ENCODE results near the gene SPTBN4. TPM values are rescaled to one million over a fixed set of nuclear protein-coding genes. Genes with fewer than 3 reads are reported as not detected.
A peak's percentile ranks its signal among the peaks of the same experiment; 100 is the strongest.
"Not testable (repeated sequence)": the region's sequence is repeated elsewhere in the genome, so short reads cannot be mapped to it uniquely, and the experiment has no call there.

The SPTBN4 gene
- total RNA-seq, 1 experiment from 2014 or later: 6.3 TPM

DNA sequence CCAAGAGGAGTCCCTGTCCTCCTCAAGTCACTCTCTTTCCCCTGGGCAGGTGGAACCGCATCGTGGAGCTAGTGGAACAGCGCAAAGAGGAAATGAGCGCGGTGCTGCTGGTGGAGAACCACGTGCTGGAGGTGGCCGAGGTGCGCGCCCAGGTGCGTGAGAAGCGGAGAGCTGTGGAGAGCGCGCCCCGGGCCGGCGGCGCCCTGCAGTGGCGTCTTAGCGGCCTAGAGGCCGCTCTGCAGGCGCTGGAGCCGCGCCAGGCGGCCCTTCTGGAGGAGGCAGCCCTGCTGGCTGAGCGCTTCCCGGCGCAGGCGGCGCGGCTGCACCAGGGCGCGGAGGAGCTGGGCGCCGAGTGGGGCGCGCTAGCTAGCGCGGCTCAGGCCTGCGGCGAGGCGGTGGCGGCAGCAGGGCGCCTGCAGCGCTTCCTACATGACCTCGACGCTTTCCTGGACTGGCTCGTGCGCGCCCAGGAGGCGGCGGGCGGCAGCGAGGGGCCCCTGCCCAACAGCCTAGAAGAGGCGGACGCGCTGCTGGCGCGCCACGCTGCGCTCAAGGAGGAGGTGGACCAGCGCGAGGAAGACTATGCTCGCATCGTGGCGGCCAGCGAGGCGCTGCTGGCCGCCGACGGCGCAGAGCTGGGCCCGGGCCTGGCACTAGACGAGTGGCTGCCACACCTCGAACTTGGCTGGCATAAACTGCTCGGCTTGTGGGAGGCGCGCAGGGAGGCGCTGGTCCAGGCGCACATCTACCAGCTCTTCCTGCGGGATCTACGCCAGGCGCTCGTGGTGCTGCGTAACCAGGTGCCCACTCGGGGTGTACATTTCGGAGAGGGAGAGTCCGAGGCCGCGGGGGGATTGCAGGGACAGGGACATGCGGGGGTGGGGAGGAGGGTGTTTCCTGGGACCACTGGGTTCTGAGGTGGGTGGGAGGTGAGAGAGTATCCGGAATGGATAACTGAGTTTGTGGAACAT, 52.8 kb downstream of the SPTBN4 start:
- in situ Hi-C loops (cut with HindIII; ENCODE audit: low pct_unique_long_range_greater_than_20kb, low sequenced_read_pairs): no loop called here

GRCh38 chr19:40521276-40521675, 54.5 kb downstream of the SPTBN4 start:
- DNase-seq (ENCODE audit: low read depth): no peak
- in situ Hi-C loops (cut with HindIII; ENCODE audit: low pct_unique_long_range_greater_than_20kb, low sequenced_read_pairs): no loop called here

More for the DNA sequence above, 52.8 kb downstream of the SPTBN4 start:
- no peak for DNase-seq (ENCODE audit: low read depth)

GRCh38 chr19:40521900-40522299, 55.1 kb downstream of the SPTBN4 start:
- DNase-seq (ENCODE audit: low read depth); in situ Hi-C loops (cut with HindIII; ENCODE audit: low pct_unique_long_range_greater_than_20kb, low sequenced_read_pairs): not testable (repeated sequence)

DNA sequence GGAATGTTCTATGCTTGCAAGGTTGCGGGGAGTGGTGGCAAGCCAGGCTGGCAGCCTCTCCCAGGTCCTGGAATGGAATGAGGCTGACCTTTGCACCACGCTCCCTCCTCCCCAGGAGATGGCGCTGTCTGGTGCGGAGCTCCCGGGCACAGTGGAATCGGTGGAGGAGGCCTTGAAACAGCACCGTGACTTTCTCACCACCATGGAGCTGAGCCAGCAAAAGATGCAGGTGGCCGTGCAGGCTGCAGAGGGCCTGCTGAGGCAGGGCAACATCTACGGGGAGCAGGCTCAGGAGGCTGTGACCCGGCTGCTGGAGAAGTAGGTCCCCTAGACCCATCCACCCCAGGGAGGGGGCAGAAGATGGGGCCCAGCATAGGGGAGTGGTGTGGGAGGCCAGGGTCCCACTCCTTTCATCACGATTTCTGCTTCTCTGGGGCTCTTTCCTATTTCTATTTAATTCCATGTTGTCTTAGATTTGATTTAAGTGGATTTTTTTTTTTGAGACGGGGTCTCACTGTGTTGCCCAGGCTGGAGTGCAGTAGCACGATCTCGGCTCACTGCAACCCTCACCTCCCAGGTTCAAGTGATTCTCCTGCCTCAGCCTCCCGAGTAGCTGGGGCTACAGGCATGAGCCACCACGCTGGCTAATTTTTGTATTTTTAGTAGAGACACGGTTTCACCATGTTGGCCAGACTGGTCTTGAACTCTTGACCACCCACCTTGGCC, 56.7 kb downstream of the SPTBN4 start:
- DNase-seq (ENCODE audit: low read depth): peak; percentile 84
- in situ Hi-C loops (cut with HindIII; ENCODE audit: low pct_unique_long_range_greater_than_20kb, low sequenced_read_pairs): no loop called here

GRCh38 chr19:40524133-40524549, 57.3 kb downstream of the SPTBN4 start:
- DNase-seq (ENCODE audit: low read depth): no peak
- in situ Hi-C loops (cut with HindIII; ENCODE audit: low pct_unique_long_range_greater_than_20kb, low sequenced_read_pairs): no loop called here

DNA sequence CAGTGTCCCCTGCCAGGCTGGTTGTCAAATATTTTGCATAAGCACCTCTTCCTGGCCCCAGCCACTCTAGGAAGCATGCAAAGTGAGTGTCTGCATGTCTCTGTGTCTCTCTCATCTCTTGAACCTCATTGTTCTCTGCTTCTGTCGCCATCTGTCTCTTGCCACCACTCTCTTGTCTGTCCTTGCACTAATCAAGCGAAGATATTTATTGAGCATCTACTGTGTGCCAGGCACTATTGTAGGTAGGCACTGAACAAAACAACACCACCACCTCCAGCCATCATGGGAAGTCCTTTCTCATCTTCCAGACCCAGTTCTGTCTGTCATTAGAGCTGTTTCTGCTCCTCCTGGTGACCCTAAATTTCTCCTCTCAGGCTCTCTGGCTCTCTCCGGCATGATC, 57.9 kb downstream of the SPTBN4 start:
- in situ Hi-C loops (cut with HindIII; ENCODE audit: low pct_unique_long_range_greater_than_20kb, low sequenced_read_pairs): no loop called here

GRCh38 chr19:40525234-40526051, 58.6 kb downstream of the SPTBN4 start:
- in situ Hi-C loops (cut with HindIII; ENCODE audit: low pct_unique_long_range_greater_than_20kb, low sequenced_read_pairs): no loop called here
- DNase-seq (ENCODE audit: low read depth): peak; percentile 58

More for the DNA sequence above, 57.9 kb downstream of the SPTBN4 start:
- no peak for DNase-seq (ENCODE audit: low read depth)

DNA sequence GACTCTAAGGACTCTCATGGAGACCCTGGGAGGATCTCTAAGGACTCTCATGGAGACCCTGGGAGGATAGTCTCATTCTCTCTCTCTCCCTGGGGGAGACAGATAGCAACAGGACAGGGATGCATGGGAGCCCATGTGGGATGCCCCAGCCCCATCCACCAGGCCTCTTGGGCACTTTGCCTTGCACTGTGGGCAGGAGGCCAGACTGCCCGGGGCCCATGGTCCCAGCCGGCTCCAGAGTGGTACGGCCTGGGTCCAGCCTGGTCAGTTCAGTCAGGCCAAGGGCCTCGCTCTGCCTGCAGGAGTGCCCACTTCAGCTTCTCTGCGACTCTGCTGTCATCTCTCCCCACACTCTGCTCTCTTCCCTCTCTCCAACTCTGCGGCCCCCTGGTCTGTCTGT, 61.3 kb downstream of the SPTBN4 start:
- DNase-seq (ENCODE audit: low read depth): no peak
- in situ Hi-C loops (cut with HindIII; ENCODE audit: low pct_unique_long_range_greater_than_20kb, low sequenced_read_pairs): no loop called here

- in situ Hi-C loops (cut with HindIII; ENCODE audit: low pct_unique_long_range_greater_than_20kb, low sequenced_read_pairs): no loop called here
- DNase-seq (ENCODE audit: low read depth): no peak
These were observed 61.8 kb downstream of the SPTBN4 start for GRCh38 chr19:40528533-40529092.

GRCh38 chr19:40529093-40529954, 62.5 kb downstream of the SPTBN4 start:
- in situ Hi-C loops (cut with HindIII; ENCODE audit: low pct_unique_long_range_greater_than_20kb, low sequenced_read_pairs): no loop called here
- peak; percentile 83 for DNase-seq (ENCODE audit: low read depth)

DNA sequence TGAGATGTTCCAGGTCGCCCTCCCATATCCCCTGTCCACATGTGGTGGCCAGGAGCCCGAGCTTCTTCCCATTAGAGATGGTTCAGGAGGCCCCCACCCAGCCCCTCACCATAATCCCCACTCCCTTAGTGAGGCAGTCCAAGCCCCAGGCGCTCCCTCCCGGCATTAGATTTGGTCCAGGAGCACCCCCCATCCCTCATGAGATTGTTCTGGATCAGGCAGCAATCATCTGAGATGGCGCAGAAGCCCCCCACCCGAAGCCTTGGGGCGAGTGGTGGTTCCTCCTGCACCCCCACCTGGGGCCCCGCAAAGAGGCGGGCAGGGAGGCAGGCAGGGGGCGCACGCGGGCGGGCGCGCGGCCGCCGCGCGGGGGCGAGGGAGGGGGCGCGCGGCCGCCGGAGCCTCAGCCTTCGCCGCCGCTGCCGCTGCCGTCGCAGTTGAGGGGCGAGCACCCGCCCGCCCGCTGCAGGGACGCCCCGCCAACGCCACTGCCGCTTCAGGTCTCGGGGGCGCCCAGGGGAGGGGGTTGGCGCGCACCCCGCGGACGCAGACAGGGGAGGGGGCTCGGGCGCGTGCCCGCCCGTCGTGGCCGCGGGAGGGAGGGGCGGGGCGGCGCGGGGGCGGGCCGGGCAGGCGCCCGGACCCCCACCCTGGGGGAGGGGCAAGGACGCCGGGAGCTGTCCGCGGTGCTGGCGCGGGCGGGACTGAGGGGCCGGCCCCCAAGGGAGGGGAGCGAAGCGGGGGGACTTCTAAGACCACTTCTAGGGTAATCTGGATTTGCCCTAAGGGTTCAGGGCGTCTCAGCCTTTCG, 63.5 kb downstream of the SPTBN4 start:
- peak; percentile 30 for DNase-seq (ENCODE audit: low read depth)
- in situ Hi-C loops (cut with HindIII; ENCODE audit: low pct_unique_long_range_greater_than_20kb, low sequenced_read_pairs): no loop called here

- no peak for DNase-seq (ENCODE audit: low read depth)
- in situ Hi-C loops (cut with HindIII; ENCODE audit: low pct_unique_long_range_greater_than_20kb, low sequenced_read_pairs): no loop called here
These were observed 66.7 kb downstream of the SPTBN4 start for GRCh38 chr19:40533508-40533907.

GRCh38 chr19:40534148-40534547, 67.3 kb downstream of the SPTBN4 start:
- in situ Hi-C loops (cut with HindIII; ENCODE audit: low pct_unique_long_range_greater_than_20kb, low sequenced_read_pairs): no loop called here
- DNase-seq (ENCODE audit: low read depth): no peak

- no peak for DNase-seq (ENCODE audit: low read depth)
- in situ Hi-C loops (cut with HindIII; ENCODE audit: low pct_unique_long_range_greater_than_20kb, low sequenced_read_pairs): no loop called here
These were observed 72.3 kb downstream of the SPTBN4 start for GRCh38 chr19:40539070-40539469.

GRCh38 chr19:40542202-40542859, 75.5 kb downstream of the SPTBN4 start:
- in situ Hi-C loops (cut with HindIII; ENCODE audit: low pct_unique_long_range_greater_than_20kb, low sequenced_read_pairs): no loop called here
- no peak for DNase-seq (ENCODE audit: low read depth)

DNA sequence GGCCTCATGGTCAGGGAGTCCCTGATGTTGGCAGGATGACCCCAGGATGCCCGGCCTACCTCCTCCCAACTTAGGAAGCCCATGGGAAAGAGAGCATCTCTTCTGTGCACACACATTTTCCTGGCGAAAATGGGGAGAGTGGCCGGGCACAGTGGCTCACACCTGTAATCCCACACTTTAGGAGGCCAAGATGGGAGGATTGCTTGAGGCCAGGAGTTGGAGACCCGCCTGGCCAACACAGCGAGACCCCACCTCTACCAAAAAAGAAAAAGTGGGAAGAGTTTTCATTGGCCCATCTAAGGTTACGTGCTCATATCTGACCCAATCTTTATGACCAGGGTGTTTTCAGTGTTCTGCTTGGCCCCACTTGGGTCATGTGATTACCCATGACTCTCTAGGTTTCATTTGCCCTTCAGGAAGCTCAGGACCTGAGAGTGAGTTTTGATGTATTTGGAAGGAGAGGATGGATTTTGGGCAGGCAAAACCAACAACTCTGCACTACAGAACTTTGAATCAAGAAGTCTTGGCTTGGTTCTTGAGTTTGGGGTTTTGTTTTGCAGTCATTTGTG, 76.3 kb downstream of the SPTBN4 start:
- in situ Hi-C loops (cut with HindIII; ENCODE audit: low pct_unique_long_range_greater_than_20kb, low sequenced_read_pairs): no loop called here
- DNase-seq (ENCODE audit: low read depth): no peak

Data from Caki2 (cell line).